NCI-H446 treated with DMSO at 0.1 percent for 48 hours (cell line): ENCODE measurements around the gene CLDN18.

ENCODE experiments used
- DNase-seq: peaks from one replicate; lab custom pipeline; 2025; lab: John Stamatoyannopoulos, UW

Gene CLDN18

GRCh38 chr3:138027821-138028220 is 17.9 kb downstream of the CLDN18 start:
- no peak for DNase-seq

DNA sequence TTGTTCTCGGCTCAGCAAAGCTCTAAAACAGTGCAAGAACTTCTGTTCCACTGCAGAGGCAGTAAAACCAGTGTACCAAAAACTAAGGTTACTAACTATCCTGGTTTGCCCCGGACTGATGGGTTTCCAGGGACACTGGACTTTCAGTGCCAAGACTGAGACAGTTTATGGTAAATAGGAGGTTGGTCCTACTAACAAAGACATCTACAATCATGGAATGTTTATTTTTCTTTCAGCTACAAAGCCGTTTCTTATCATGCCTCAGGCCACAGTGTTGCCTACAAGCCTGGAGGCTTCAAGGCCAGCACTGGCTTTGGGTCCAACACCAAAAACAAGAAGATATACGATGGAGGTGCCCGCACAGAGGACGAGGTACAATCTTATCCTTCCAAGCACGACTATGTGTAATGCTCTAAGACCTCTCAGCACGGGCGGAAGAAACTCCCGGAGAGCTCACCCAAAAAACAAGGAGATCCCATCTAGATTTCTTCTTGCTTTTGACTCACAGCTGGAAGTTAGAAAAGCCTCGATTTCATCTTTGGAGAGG is 20.8 kb downstream of the CLDN18 start:
- no peak for DNase-seq

GRCh38 chr3:138031536-138031935 is 21.6 kb downstream of the CLDN18 start:
- DNase-seq = no peak

- DNase-seq = no peak
Measured at GRCh38 chr3:138032567-138032966, 22.6 kb downstream of the CLDN18 start.

DNA sequence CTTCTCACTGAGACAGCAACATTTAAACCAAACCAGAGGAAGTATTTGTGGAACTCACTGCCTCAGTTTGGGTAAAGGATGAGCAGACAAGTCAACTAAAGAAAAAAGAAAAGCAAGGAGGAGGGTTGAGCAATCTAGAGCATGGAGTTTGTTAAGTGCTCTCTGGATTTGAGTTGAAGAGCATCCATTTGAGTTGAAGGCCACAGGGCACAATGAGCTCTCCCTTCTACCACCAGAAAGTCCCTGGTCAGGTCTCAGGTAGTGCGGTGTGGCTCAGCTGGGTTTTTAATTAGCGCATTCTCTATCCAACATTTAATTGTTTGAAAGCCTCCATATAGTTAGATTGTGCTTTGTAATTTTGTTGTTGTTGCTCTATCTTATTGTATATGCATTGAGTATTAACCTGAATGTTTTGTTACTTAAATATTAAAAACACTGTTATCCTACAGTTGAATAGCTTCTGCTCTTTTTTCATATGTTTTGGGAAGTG is 23.3 kb downstream of the CLDN18 start:
- DNase-seq = no peak

- DNase-seq = no peak
Measured at GRCh38 chr3:138034918-138035317, 25.0 kb downstream of the CLDN18 start.

DNA sequence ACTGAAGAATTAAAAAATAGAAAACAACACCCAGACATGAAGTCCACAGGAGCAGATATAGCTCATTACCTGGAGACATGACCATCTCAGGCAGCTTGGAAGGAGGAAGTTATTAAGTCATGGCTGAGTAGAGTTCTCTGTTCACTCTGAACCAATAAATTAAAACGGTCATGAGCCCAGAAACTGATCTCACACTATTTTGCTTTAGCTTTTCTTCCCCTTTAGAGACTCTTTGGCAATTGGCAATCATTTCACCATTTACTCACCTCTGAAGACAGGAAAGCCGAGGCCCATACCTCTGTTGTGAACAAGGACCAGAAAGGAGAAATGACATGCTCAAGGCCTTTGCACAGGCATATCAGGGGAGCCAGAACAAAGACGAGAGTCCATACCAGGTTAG is 26.6 kb downstream of the CLDN18 start:
- DNase-seq = no peak

GRCh38 chr3:138038725-138039462 is 28.9 kb downstream of the CLDN18 start:
- DNase-seq = no peak

GRCh38 chr3:138042043-138042442 is 32.1 kb downstream of the CLDN18 start:
- no peak for DNase-seq

DNA sequence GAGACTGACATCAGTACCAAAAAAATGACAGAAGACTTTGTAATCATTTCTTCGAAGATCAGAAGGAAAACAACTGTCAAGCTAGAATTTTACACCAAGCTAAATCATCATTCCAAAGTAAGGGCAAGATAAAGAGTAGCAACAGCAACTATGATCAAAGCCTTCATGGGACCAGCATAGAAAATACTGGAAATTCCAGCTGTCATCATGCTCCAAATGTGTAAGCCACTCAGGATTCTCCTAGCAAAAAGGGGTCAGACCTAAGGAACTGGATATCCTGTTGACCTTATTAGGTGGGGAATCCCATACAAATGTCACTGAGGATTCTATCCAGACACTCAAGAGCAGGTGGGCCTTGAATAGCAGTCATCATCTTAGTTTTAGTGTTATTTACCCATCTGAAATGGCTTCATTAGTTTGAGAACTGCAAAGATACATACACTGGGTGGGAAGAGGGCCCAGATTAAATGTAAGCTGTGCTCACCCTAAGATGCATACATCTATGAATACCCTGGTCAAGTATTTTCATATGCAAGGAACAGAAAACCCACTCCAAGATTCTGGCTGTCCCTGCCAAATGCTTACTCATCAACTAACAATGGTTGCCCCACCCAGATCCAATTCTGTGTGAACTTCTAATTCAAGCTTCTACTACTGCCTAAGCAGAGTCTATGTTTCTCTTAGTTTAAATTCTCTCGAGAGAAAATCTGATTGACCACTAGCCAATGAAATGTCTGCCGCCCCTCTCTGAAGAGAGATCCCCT is 33.5 kb downstream of the CLDN18 start:
- no peak for DNase-seq

DNA sequence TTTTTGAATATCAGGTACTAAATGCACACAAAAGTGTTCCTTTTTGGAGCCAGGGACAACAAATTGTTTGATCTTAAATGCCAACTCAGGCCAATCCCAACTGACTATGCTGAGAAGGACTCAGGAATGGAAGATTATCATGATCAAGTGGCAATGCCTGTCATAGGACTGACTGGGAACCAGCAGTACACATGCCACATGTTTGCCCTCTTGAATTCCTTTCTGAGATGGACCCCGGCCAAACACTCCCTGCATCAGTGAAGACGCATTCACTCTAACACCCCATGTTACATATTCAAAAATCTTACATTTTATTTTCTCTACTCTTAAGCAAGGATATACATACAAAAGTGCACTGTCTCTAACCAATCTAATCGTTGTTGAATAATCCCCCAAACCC is 36.1 kb downstream of the CLDN18 start:
- no peak for DNase-seq

GRCh38 chr3:138046955-138047354 is 37.0 kb downstream of the CLDN18 start:
- DNase-seq = no peak

DNA sequence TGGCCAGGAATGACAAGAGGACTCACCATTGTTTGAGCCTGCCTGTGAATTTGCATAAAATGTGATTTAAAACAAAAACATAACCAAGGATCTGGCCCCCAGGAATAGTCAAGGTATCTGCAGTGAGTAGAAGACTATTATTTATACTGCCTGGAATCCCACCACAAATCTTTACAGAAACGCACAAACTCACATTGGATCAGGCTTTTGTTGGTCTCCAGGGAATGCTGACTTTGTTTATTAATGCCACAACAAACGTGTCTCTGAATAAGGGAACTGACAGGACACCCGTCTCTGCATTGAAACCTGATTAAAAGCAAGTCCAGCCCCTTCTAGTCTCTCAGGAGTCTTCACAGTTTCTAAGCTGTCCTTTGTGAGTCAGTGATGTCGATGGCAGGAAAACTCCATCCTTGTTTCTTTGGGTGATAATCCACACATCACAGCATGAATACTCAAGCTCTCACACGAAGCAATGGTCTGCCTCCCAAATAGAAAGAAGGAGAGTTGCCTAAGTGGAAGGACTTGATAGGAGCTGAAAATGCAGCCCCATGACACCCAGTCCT is 37.7 kb downstream of the CLDN18 start:
- no peak for DNase-seq

- DNase-seq = no peak
Measured at GRCh38 chr3:138049157-138049919, 39.4 kb downstream of the CLDN18 start.

- no peak for DNase-seq
Measured at GRCh38 chr3:138051947-138052802, 42.2 kb downstream of the CLDN18 start.

GRCh38 chr3:138054057-138054456 is 44.1 kb downstream of the CLDN18 start:
- no peak for DNase-seq

DNA sequence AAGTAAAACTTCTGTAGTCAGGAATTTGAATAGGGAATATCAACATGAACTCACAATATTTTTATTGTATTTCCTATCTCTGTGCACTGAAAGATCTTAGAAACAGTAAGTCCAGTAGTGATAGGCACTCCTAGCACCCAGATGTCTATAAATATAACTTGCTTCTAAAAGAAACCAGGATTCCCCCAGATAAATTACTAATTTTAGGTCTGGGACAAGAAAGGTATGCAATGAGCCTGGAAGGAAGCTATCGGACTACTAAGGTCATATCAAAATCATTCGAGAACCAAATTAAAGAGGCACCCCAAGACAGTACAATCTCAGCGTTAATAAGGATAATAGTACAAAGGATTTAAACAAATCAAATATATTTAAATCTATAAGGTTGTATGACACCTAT is 47.4 kb downstream of the CLDN18 start:
- DNase-seq = no peak

GRCh38 chr3:138059261-138059660 is 49.3 kb downstream of the CLDN18 start:
- peak; percentile 4 for DNase-seq

GRCh38 chr3:138060792-138061191 is 50.8 kb downstream of the CLDN18 start:
- DNase-seq = no peak

DNA sequence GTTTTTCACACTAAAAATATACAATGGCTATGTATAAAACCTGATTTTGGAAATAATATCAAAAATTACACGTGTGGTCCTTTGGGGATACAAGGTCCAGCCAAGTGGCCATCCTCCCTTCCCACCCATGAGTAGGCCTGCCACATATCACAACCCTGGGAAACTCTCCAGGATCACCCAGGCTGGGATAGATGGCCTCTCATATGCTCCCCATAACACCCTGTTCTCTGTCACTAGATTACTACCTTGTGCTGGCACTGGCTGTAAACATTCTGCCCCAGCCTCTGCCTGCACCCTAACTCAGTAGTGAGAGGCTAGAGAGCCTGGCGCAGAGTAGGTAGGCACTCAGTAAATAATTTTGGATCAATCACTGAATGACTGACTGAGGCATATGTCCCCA is 52.1 kb downstream of the CLDN18 start:
- no peak for DNase-seq

GRCh38 chr3:138062626-138063025 is 52.7 kb downstream of the CLDN18 start:
- no peak for DNase-seq
